ENCODE results near the gene RHBDL1.
A peak's percentile ranks its signal among the peaks of the same experiment; 100 is the strongest.
"Not testable (repeated sequence)": the region's sequence is repeated elsewhere in the genome, so short reads cannot be mapped to it uniquely, and the experiment has no call there.

Gene RHBDL1

GRCh38 chr16:711084-711483, 35.6 kb downstream of the RHBDL1 start:
- DNase-seq (ENCODE audit: low spot score) = no peak
- no peak overlapping the region for H3K4me3 ChIP-seq
- TF ChIP-seq, protein P1, sequence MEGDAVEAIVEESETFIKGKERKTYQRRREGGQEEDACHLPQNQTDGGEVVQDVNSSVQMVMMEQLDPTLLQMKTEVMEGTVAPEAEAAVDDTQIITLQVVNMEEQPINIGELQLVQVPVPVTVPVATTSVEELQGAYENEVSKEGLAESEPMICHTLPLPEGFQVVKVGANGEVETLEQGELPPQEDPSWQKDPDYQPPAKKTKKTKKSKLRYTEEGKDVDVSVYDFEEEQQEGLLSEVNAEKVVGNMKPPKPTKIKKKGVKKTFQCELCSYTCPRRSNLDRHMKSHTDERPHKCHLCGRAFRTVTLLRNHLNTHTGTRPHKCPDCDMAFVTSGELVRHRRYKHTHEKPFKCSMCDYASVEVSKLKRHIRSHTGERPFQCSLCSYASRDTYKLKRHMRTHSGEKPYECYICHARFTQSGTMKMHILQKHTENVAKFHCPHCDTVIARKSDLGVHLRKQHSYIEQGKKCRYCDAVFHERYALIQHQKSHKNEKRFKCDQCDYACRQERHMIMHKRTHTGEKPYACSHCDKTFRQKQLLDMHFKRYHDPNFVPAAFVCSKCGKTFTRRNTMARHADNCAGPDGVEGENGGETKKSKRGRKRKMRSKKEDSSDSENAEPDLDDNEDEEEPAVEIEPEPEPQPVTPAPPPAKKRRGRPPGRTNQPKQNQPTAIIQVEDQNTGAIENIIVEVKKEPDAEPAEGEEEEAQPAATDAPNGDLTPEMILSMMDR (IDR thresholded peaks at IDR 0.05) = no peak
- H3K27ac ChIP-seq = no peak overlapping the region

GRCh38 chr16:711548-712320, 36.3 kb downstream of the RHBDL1 start:
- DNase-seq (ENCODE audit: low spot score) = no peak
- H3K4me3 ChIP-seq = no peak overlapping the region
- no peak overlapping the region for H3K27ac ChIP-seq
- TF ChIP-seq, protein P1 (IDR thresholded peaks at IDR 0.05) = peak; percentile 86

DNA sequence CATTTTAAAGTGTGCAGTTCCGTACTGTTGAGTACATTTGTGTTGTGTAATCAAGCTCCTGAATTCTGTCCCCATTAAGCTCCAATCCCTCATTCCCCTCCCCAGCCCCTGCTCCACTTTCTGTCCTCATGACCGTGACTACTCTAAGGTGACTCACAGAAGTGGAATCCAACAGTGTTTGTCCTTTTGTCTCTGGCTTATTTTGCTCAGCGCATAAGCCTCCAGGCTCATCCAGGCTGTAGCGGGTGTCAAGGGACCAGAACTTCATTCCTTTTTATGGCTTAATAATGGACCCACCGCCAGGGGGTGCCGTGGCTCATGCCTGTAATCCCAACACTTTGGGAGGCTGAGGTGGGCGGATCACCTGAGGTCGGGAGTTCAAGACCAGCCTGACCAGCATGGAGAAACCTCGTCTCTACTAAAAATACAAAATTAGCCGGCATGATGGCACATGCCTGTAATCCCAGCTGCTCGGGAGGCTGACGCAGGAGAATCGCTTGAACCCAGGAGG, 37.3 kb downstream of the RHBDL1 start:
- not testable (repeated sequence) for H3K27ac ChIP-seq; DNase-seq (ENCODE audit: low spot score); H3K4me3 ChIP-seq

DNA sequence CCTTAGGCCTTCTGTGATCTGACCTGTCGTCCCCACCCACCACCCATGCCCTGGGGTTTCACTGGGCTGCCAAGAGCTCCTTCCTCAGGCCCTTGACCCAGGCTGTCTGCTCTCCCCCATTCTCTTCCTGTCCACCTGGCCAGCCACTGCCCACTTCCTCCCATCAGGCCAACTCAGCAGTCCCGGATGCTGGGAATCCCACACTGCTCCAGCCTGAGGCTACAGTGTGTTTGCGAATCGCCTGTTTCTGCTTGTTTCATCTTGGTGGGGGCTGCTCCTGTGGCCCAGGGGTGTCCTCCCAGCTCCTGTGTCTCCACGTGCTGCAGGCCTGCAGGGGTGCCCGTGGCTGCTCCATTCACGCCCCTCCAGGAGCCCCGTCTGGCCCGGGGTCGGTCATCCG, 38.6 kb downstream of the RHBDL1 start:
- DNase-seq (ENCODE audit: low spot score) = no peak
- no peak overlapping the region for H3K27ac ChIP-seq
- TF ChIP-seq, protein P1 (IDR thresholded peaks at IDR 0.05) = no peak
- H3K4me3 ChIP-seq = peak overlapping the region; percentile 85

DNA sequence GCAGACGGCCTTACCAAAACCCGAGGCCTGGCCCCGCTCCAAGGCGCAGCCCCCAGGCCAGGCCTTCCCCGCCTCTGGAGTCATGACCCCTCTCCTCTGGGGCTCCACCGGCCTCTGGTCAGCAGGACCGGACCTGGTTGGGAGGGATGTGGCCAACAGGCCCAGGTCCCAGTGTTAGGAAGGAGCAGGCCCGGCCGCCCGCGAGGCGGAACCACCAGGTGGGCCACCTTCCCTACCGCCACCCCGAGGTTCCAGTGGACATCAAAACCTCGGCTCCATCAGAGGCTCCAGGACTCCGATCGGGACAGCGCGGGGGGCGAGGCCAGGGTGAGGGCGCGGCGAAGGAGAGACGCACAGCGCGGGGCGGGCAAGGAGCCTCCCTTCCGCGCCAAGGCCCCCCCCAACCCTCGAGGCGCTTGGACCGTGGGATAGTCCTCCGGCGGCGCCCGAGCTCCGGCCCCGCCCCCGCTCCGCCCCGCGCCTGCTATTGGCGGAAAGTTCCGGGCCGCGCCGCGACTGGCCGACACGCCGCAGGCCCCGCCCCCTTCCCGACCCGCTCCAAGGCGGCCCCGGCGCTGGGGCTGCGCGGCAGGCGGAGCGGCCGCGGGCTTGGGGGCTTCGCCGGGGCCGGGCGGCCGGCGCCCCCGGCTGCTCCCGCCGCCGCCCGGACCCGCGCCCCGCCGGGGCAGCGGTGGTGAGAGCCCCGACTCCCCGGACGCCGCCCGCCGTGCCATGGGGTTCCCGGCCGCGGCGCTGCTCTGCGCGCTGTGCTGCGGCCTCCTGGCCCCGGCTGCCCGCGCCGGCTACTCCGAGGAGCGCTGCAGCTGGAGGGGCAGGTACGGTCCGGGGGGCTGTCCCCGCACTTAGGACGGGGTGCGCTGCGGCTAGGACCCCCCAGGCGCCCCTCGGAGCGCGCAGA, 39.3 kb downstream of the RHBDL1 start, which contains the start of gene METRN:
METRN (plus strand) TSS at position 561 of the 919 bp plus-strand sequence; CDS start at position 733, 172 bp downstream.
- peak within 1 kb of the TSS; percentile 85 for H3K4me3 ChIP-seq
- peak; percentile 89 for DNase-seq (ENCODE audit: low spot score)
- peak within 1 kb of the TSS in 1 of 2 donors; percentile 54 for H3K27ac ChIP-seq
- TF ChIP-seq, protein P1 (IDR thresholded peaks at IDR 0.05) = no peak

- peak overlapping the region; percentile 85 for H3K4me3 ChIP-seq
- peak overlapping the region in 1 of 2 donors; percentile 54 for H3K27ac ChIP-seq
- DNase-seq (ENCODE audit: low spot score) = no peak
- TF ChIP-seq, protein P1 (IDR thresholded peaks at IDR 0.05) = no peak
These were observed 40.2 kb downstream of the RHBDL1 start for GRCh38 chr16:715477-716199.

GRCh38 chr16:716200-716568, 40.7 kb downstream of the RHBDL1 start:
- TF ChIP-seq, protein P1 (IDR thresholded peaks at IDR 0.05) = no peak
- no peak for DNase-seq (ENCODE audit: low spot score)
- peak overlapping the region; percentile 85 for H3K4me3 ChIP-seq
- H3K27ac ChIP-seq = no peak overlapping the region
